ENCODE data around the gene IMP4. TPM values are rescaled to one million over a fixed set of nuclear protein-coding genes. Genes with fewer than 3 reads are reported as not detected.

Gene IMP4
- total and polyA plus RNA-seq, 10 of the 15 experiments (the other 5 are each of a cell fraction or from before 2014, with no cell fraction given) = 41.4 to 242 (median 166) TPM

DNA sequence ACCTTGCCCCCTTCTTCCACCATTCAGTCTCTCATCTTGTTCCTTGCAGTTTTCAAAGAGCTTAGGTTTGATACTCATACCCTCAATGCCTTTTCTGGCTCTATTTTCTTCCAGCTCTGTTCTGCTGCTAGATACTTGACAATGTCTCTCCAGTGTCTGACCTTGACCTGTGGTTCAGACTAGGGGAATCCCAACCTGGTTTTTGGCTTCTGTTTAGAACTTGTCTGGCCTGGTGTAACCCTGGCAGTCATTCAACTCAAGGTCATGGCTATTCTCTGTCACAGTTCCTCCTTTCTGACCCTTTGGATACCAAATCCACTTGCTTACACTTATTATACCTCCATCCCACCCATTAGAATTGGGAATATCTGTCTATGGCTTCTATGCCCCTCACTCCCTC, 31.8 kb upstream of the IMP4 start:
- DNase-seq (ENCODE audit: low read depth, low spot score) (no peak), ATAC-seq (no peak), FAIRE-seq (no peak)
- no peak overlapping the region for H2AFZ ChIP-seq (ENCODE audit: control insufficient read depth, low read depth, low read length)
- H3K27me3 ChIP-seq (replicated peaks in 1 of 2; ENCODE audit: control insufficient read depth in 2 of 2, insufficient read depth in 2 of 2, low read length in 1 of 2) = no peaks in the 10 kb centered on the region; a peak in 1 of 4 replicates
- POLR2A ChIA-PET = no interaction called here
- SMC1A ChIA-PET (ENCODE audit: uncharacterized antibody, unreplicated experiment) = no interaction called here
- H3K27ac ChIP-seq (ENCODE audit: control insufficient read depth, insufficient read depth) = no peak overlapping the region
- H3K9ac ChIP-seq (ENCODE audit: control insufficient read depth, insufficient read depth, low read length) = no peak overlapping the region
- TF ChIP-seq E2F8 (IDR thresholded peaks at IDR 0.05; ENCODE audit: low read depth, partially characterized antibody) = no peak
- no peak for TF ChIP-seq YY1 (IDR thresholded peaks at IDR 0.05; ENCODE audit: low read depth, low read length)
- TF ChIP-seq ESRRA (IDR thresholded peaks at IDR 0.05; ENCODE audit: low read length) = no peak
- TF ChIP-seq EGR1 (IDR thresholded peaks at IDR 0.05; ENCODE audit: borderline replicate concordance in 1 of 2, low read depth in 2 of 2, low read length in 2 of 2) = no peak
- TF ChIP-seq MEF2B (IDR thresholded peaks at IDR 0.05; ENCODE audit: partially characterized antibody, poor library complexity, severe bottlenecking) = no peak
- TF ChIP-seq SUZ12 (IDR thresholded peaks at IDR 0.05; ENCODE audit: unreplicated experiment) = no peak
- TF ChIP-seq ZNF217 (IDR thresholded peaks at IDR 0.05) = no peak
- TF ChIP-seq, protein P1, sequence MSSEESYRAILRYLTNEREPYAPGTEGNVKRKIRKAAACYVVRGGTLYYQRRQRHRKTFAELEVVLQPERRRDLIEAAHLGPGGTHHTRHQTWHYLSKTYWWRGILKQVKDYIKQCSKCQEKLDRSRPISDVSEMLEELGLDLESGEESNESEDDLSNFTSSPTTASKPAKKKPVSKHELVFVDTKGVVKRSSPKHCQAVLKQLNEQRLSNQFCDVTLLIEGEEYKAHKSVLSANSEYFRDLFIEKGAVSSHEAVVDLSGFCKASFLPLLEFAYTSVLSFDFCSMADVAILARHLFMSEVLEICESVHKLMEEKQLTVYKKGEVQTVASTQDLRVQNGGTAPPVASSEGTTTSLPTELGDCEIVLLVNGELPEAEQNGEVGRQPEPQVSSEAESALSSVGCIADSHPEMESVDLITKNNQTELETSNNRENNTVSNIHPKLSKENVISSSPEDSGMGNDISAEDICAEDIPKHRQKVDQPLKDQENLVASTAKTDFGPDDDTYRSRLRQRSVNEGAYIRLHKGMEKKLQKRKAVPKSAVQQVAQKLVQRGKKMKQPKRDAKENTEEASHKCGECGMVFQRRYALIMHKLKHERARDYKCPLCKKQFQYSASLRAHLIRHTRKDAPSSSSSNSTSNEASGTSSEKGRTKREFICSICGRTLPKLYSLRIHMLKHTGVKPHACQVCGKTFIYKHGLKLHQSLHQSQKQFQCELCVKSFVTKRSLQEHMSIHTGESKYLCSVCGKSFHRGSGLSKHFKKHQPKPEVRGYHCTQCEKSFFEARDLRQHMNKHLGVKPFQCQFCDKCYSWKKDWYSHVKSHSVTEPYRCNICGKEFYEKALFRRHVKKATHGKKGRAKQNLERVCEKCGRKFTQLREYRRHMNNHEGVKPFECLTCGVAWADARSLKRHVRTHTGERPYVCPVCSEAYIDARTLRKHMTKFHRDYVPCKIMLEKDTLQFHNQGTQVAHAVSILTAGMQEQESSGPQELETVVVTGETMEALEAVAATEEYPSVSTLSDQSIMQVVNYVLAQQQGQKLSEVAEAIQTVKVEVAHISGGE (CRISPR knock-in tag; IDR thresholded peaks at IDR 0.05) = no peak
- TF ChIP-seq MYC (IDR thresholded peaks at IDR 0.05; ENCODE audit: insufficient read depth, insufficient read length, insufficient replicate concordance, low read length, severe bottlenecking) = no peak
- TF ChIP-seq ZNF384 (IDR thresholded peaks at IDR 0.05; ENCODE audit: borderline replicate concordance, low read depth, low read length) = no peak
- no peak for TF ChIP-seq GABPA (IDR thresholded peaks at IDR 0.05; ENCODE audit: low read depth)
- no peak for TF ChIP-seq RELA (IDR thresholded peaks at IDR 0.05; ENCODE audit: borderline replicate concordance, partially characterized antibody)
- TF ChIP-seq, protein P2, sequence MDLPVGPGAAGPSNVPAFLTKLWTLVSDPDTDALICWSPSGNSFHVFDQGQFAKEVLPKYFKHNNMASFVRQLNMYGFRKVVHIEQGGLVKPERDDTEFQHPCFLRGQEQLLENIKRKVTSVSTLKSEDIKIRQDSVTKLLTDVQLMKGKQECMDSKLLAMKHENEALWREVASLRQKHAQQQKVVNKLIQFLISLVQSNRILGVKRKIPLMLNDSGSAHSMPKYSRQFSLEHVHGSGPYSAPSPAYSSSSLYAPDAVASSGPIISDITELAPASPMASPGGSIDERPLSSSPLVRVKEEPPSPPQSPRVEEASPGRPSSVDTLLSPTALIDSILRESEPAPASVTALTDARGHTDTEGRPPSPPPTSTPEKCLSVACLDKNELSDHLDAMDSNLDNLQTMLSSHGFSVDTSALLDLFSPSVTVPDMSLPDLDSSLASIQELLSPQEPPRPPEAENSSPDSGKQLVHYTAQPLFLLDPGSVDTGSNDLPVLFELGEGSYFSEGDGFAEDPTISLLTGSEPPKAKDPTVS (IDR thresholded peaks at IDR 0.05; ENCODE audit: low read depth, low read length) = no peak
- TF ChIP-seq MTA3 (IDR thresholded peaks at IDR 0.05; ENCODE audit: borderline replicate concordance, low read length) = no peak
- in situ Hi-C loops (cut with MboI) (no loop called here), intact Hi-C loops (cut with micrococcal nuclease; ENCODE audit: unreplicated experiment) (no loop called here)
- no peaks in the 10 kb centered on the region for H3K36me3 ChIP-seq (ENCODE audit: control insufficient read depth in 2 of 2, insufficient read depth in 2 of 2, low read length in 1 of 2)
- no peaks in the 10 kb centered on the region for H3K9me3 ChIP-seq (replicated peaks; ENCODE audit: control insufficient read depth, insufficient read depth, low read length)
- no peaks in the 10 kb centered on the region for H3K79me2 ChIP-seq (ENCODE audit: control insufficient read depth, insufficient read depth, low read length)
- RAD21 ChIA-PET (ENCODE audit: unreplicated experiment) = no interaction called here
- CTCF ChIA-PET = no interaction called here
- no peaks in the 10 kb centered on the region for H3K4me1 ChIP-seq (ENCODE audit: control insufficient read depth, insufficient read depth, low read length)
- no TSS peak for BruUV-seq (replicated peaks)
- no peak overlapping the region for H3K4me2 ChIP-seq (ENCODE audit: control insufficient read depth, insufficient read depth)
- H3K4me3 ChIP-seq = no peak overlapping the region
- no peaks in the 10 kb centered on the region for H4K20me1 ChIP-seq (ENCODE audit: control insufficient read depth, insufficient read depth)

All from GM12878 (cell line).